CD8-positive, alpha-beta memory T cell (primary cell): ENCODE measurements around the gene WBP11. TPM values are rescaled to one million over a fixed set of nuclear protein-coding genes. Genes with fewer than 3 reads are reported as not detected.

Experiments used
- CTCF ChIA-PET: fragments of 350-600 bp; sonication (Branson Sonifier 250); formaldehyde crosslinking; loops from one replicate; lab custom pipeline; 2021; ENCODE audit warnings: antibody characterized with exemption; lab: Charles Lee
- POLR2A ChIA-PET: fragments of 350-600 bp; sonication (Branson Sonifier 250); formaldehyde crosslinking; loops from one replicate; lab custom pipeline; 2021; ENCODE audit warnings: antibody characterized with exemption; lab: Charles Lee
- DNase-seq, 5 donors: peaks; one replicate each; pipeline versions ENCODE4 v3.0.0 to v3.0.0-alpha.2; 2020 to 2022; ENCODE audit warnings: mixed read lengths in 1 of 5
- H3K27ac ChIP-seq: one replicate; pipeline ENCODE4 v1.7.0; 2013; ENCODE audit warnings: low read depth, mild to moderate bottlenecking, low read length, moderate library complexity
- H3K27me3 ChIP-seq: 2 replicates; pipeline ENCODE4 v1.7.0; 2013; ENCODE audit warnings: low read length, mild to moderate bottlenecking; ENCODE audit not compliant: insufficient read depth, poor library complexity, severe bottlenecking
- H3K36me3 ChIP-seq: 2 replicates; pipeline ENCODE4 v1.7.0; 2013; ENCODE audit warnings: mild to moderate bottlenecking, low read length, moderate library complexity; ENCODE audit not compliant: insufficient read depth
- H3K4me1 ChIP-seq: 2 replicates; pipeline ENCODE4 v1.7.0; 2013; ENCODE audit warnings: mild to moderate bottlenecking, low read length, moderate library complexity; ENCODE audit not compliant: insufficient read depth
- H3K4me3 ChIP-seq: 2 replicates; pipeline ENCODE4 v1.7.0; 2013; ENCODE audit warnings: mild to moderate bottlenecking, low read length
- H3K9me3 ChIP-seq: 2 replicates; pipeline ENCODE4 v1.7.0; 2013; ENCODE audit warnings: mild to moderate bottlenecking, low read length
- H3K27ac Mint-ChIP-seq, 8 donors: one replicate each; pipeline ENCODE4 v1.8.0; 2020 to 2021; ENCODE audit warnings: mixed read lengths in 8 of 8, mild to moderate bottlenecking in 6 of 8, inconsistent platforms in 3 of 8, moderate library complexity in 3 of 8
- H3K27me3 Mint-ChIP-seq, 2 donors: one replicate each; pipeline ENCODE4 v1.8.0; 2020 to 2021; ENCODE audit warnings: mixed read lengths in 2 of 2, mild to moderate bottlenecking in 1 of 2, moderate library complexity in 1 of 2
- H3K36me3 Mint-ChIP-seq, 3 donors: one replicate each; pipeline ENCODE4 v1.8.0; 2020 to 2021; ENCODE audit warnings: mixed read lengths in 3 of 3, inconsistent platforms in 1 of 3, mild to moderate bottlenecking in 1 of 3
- H3K4me1 Mint-ChIP-seq, 3 donors: one replicate each; pipeline ENCODE4 v1.8.0; 2020 to 2021; ENCODE audit warnings: mixed read lengths in 3 of 3, inconsistent platforms in 1 of 3, mild to moderate bottlenecking in 1 of 3
- H3K4me3 Mint-ChIP-seq, 7 donors: one replicate each; pipeline ENCODE4 v1.8.0; 2020 to 2021; ENCODE audit warnings: mixed read lengths in 7 of 7, mild to moderate bottlenecking in 6 of 7, moderate library complexity in 4 of 7, inconsistent platforms in 2 of 7
- H3K9me3 Mint-ChIP-seq, 5 donors: one replicate each; pipeline ENCODE4 v1.8.0; 2020 to 2022; ENCODE audit warnings: mixed read lengths in 5 of 5, mild to moderate bottlenecking in 3 of 5, moderate library complexity in 2 of 5, inconsistent platforms in 1 of 5
- polyA plus RNA-seq: library from polyadenylated mRNA; unstranded; fragments of 300-500 nt; fragmentation: Illumina TruSeq; gene quantifications from one replicate; pipeline ENCODE4 v1.2.3, GENCODE V29; 2021
- total RNA-seq, 2 experiments: library from RNA; stranded (reverse); gene quantifications; one replicate each; pipeline ENCODE4 v1.2.3, GENCODE V29; 2021

WBP11 gene
- 100 to 1,000 TPM; 149 to 156 TPM for total RNA-seq
- 70.2 TPM for polyA plus RNA-seq

DNA sequence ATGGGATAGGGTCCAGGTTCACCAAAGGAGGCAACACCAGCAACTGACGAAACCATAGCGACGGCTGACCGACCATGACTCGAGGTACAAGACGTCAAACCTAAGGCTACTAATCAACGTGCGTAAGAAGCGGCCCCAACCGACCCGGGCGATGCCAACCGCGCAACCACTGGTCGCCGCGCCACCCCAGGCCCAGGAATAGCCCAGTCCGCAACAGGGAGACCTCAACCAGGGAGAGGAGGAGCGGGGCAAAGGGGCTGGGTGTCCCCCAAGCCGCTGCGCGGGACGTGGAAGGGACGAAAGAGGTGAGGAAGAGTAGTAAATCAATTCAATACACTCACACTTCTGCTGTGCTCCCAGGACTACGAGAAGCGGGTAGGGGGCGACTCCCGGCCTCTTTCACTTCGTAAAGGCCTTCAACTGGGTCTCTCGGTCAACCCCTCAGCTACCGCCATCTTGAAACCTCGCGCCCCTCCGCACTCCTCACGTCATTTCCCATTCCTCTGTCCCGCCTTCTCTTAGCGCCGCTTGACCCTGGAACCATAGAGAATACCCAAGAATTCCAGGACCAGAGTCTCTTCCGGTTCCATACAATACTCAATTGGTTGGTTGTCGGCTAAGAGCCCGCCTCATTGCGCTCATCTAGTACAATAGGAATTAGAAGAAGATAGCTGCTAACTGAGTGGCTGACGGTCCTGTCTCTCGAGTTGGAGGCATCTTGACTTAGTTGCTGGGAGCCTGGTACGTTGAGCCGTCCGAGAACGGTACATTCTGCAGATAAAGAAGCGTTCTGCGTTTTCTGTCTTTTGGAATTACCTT, at the start of gene WBP11, which contains the start of gene C12orf60:
TSS of gene WBP11 (minus strand) at position 468 of the 819 bp plus-strand sequence. CDS start 2,095 bp downstream, outside the sequence.
TSS of gene C12orf60 (plus strand) at position 660 of the 819 bp plus-strand sequence. CDS start 19,266 bp downstream, outside the sequence.
- Histone ChIP-seq H3K36me3 (peaks cover 14% of the 10 kb centered on the region), H3K27ac (peak within 1 kb of the TSS; percentile 96), H3K4me1 (peaks cover 36% of the 10 kb centered on the region), H3K4me3 (peak within 1 kb of the TSS; percentile 81), H3K9me3 (no peaks in the 10 kb centered on the region), H3K27me3 (no peaks in the 10 kb centered on the region)
- peaks cover 0 to 28% (median 19%) of the 10 kb centered on the region in 3 donors for H3K4me1 Mint-ChIP-seq
- DNase-seq = peak; percentile 78 to 94 (median 91)
- no peak within 1 kb of the TSS for H3K4me3 Mint-ChIP-seq
- H3K9me3 Mint-ChIP-seq = no peaks in the 10 kb centered on the region
- H3K27me3 Mint-ChIP-seq = no peaks in the 10 kb centered on the region
- POLR2A ChIA-PET = interaction anchor here (0.6 to 5.7 kb wide), 7 partner anchors 19 to 435 kb away, joined by 3 to 128 read pairs (median 3); a partner anchor contains a TSS
- CTCF ChIA-PET = interaction anchor here (0.7 to 5.2 kb wide), 9 partner anchors 10 to 438 kb away, joined by 3 to 45 read pairs (median 3); partner anchors contain the start of gene ATF7IP
- no peak within 1 kb of the TSS for H3K27ac Mint-ChIP-seq
- peaks cover 0 to 27% (median 4%) of the 10 kb centered on the region in 3 donors for H3K36me3 Mint-ChIP-seq

DNA sequence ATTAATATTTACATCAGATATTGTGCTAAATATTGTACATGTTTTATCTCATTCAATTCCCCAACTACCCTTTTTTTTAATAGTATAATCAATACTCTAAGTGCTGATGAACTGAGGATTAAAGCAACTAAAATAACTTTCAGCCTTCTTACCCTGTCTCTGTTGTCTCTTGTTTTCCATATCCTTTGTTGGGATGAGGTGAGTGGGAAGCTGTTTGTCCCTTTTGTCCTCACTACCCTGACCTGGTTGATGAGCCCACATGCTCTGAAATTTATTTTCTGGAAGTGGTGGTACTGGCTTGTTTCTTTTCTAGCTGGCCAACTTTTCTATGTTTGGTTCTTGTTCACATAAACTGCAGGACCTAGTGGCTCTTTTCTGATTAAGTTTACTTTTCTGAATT, 49.6 kb upstream of the WBP11 start:
- no peaks in the 10 kb centered on the region for H3K4me1 Mint-ChIP-seq
- POLR2A ChIA-PET = no interaction called here
- peaks cover 0 to 5% of the 10 kb centered on the region in 2 donors for H3K27me3 Mint-ChIP-seq

DNA sequence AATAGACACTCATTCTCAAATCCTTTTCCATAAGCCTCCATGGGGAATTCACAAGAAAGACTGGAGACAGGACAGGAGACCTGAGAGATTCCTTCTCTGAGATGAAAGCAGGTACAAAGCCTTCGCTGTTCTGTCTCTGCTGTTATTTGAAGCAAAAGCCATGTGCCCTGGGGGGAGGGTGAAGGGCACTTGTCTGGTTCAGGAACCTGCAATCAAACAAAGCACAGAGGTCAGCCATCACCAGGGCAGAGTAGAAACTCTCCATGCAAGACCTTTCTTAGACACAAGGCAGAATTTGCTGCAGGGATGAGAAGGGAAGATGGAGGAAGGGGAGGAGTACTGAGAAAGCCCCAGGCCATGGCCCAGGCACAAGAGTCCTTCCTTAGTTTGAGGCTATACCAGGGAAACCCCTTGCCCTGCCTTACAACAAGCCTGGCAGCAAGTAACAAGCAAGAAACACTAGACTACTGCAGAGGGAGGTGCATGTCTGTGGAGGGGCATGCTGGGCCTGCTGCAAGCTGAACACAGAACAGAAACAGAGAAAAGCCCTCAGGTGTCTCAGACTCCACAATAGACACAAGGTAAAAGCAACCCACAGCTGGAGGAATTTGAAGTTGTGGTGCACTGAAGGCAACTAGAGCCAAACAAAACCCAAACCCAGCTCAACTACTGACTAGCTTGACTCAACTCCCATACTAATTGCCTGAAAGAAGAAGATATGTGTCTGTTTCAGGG, 47.8 kb upstream of the WBP11 start:
- Histone ChIP-seq H3K27ac (no peak overlapping the region), H3K4me1 (no peaks in the 10 kb centered on the region), H3K9me3 (no peaks in the 10 kb centered on the region), H3K27me3 (no peaks in the 10 kb centered on the region), H3K4me3 (no peak overlapping the region), H3K36me3 (no peaks in the 10 kb centered on the region)
- POLR2A ChIA-PET = no interaction called here
- Mint-ChIP-seq H3K9me3 (no peaks in the 10 kb centered on the region), H3K4me1 (peaks cover 0 to 2% (median 0%) of the 10 kb centered on the region in 3 donors), H3K27ac (peak overlapping the region in 1 of 8 donors; percentile 63), H3K36me3 (no peaks in the 10 kb centered on the region), H3K27me3 (peaks cover 0 to 5% of the 10 kb centered on the region in 2 donors), H3K4me3 (no peak overlapping the region)
- CTCF ChIA-PET = no interaction called here
- DNase-seq = no peak

More for the DNA sequence above, 49.6 kb upstream of the WBP11 start:
- CTCF ChIA-PET = interaction anchor here (1.0 kb wide), 1 partner anchor 369 kb away, joined by 3 read pairs; the partner anchor contains the start of gene RERG
- Histone ChIP-seq H3K27ac (no peak overlapping the region), H3K27me3 (no peaks in the 10 kb centered on the region), H3K4me3 (no peak overlapping the region), H3K4me1 (no peaks in the 10 kb centered on the region), H3K36me3 (no peaks in the 10 kb centered on the region), H3K9me3 (no peaks in the 10 kb centered on the region)
- H3K4me3 Mint-ChIP-seq = no peak overlapping the region
- DNase-seq = no peak
- H3K9me3 Mint-ChIP-seq = peaks cover 0 to 5% (median 0%) of the 10 kb centered on the region in 5 donors
- peaks cover 0 to 5% (median 0%) of the 10 kb centered on the region in 3 donors for H3K36me3 Mint-ChIP-seq
- peak overlapping the region in 1 of 8 donors; percentile 57 for H3K27ac Mint-ChIP-seq

DNA sequence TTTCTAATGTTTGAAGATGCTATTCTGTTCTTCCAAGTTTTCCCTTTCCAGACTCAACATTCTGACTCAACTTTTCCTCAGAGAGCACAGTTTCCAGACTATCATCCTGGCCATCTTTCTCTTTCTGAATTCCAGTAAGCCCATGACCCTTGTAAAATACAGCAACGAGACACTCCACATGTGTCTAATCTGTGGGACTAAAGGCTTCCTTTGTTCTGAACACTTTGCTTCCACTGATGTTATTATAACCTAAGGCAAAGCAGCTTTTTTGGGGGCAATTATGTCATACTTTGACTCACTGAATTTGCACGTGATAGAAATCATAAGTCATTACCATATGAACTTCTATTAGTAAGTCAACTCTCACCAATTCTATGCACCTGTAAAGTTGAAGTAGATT, 46.4 kb upstream of the WBP11 start:
- Histone ChIP-seq H3K27ac (no peak overlapping the region), H3K36me3 (no peaks in the 10 kb centered on the region), H3K4me3 (no peak overlapping the region), H3K4me1 (no peaks in the 10 kb centered on the region), H3K9me3 (no peaks in the 10 kb centered on the region), H3K27me3 (no peaks in the 10 kb centered on the region)
- DNase-seq = no peak
- ChIA-PET POLR2A (no interaction called here), CTCF (interaction anchor here (0.9 to 2.0 kb wide), 2 partner anchors 46 to 126 kb away, joined by 3 to 6 read pairs; partner anchors contain the start of gene C12orf60)
- H3K27me3 Mint-ChIP-seq = peaks cover 4 to 5% of the 10 kb centered on the region in 2 donors
- H3K27ac Mint-ChIP-seq = no peak overlapping the region
- H3K36me3 Mint-ChIP-seq = no peaks in the 10 kb centered on the region
- H3K4me1 Mint-ChIP-seq = peaks cover 0 to 4% (median 3%) of the 10 kb centered on the region in 3 donors
- no peak overlapping the region for H3K4me3 Mint-ChIP-seq
- no peaks in the 10 kb centered on the region for H3K9me3 Mint-ChIP-seq

DNA sequence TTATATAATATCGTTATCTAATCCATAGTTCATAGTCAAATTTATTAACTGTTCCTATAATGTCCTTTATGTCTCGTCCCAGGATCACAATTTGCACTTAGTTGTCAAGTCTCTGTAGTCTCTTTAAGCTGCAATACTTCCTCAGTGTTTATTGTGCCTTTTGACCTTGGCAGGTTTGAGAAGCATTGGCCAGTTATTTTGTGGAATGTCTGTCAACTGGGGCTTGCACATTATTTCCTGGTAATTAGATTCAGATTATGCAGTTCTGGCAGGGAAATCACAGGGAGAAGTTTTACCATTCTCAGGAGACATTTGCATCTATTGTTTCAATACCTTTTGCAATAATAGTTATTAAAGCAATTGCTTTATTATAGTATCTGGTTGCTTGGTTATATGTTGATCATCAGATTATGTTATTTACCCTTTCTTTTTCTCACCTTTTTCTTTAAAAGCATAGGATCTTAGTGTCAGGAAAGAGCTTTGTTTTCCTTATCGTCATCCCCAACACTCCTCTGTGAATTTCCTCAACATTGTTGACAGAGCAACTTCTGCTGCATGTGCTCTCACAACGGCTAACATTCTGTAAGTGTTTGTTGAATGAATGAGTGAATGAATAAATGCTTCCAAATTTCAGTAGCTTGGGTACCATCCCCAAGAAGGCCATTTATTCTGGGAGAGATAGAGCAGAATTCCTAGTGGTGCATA, 43.8 kb upstream of the WBP11 start:
- H3K27ac Mint-ChIP-seq = peak overlapping the region in 1 of 8 donors; percentile 20
- Histone ChIP-seq H3K9me3 (no peaks in the 10 kb centered on the region), H3K36me3 (no peaks in the 10 kb centered on the region), H3K4me1 (no peaks in the 10 kb centered on the region), H3K27ac (no peak overlapping the region), H3K4me3 (no peak overlapping the region), H3K27me3 (no peaks in the 10 kb centered on the region)
- CTCF ChIA-PET = interaction anchor here (0.9 to 2.2 kb wide), 7 partner anchors 75 to 375 kb away, joined by 3 to 24 read pairs (median 4); partner anchors contain the start of gene RERG
- H3K27me3 Mint-ChIP-seq = peaks cover 3 to 9% of the 10 kb centered on the region in 2 donors
- POLR2A ChIA-PET = no interaction called here
- H3K9me3 Mint-ChIP-seq = no peaks in the 10 kb centered on the region
- DNase-seq = no peak
- H3K4me1 Mint-ChIP-seq = peaks cover 0 to 4% (median 3%) of the 10 kb centered on the region in 3 donors
- no peak overlapping the region for H3K4me3 Mint-ChIP-seq
- H3K36me3 Mint-ChIP-seq = no peaks in the 10 kb centered on the region

DNA sequence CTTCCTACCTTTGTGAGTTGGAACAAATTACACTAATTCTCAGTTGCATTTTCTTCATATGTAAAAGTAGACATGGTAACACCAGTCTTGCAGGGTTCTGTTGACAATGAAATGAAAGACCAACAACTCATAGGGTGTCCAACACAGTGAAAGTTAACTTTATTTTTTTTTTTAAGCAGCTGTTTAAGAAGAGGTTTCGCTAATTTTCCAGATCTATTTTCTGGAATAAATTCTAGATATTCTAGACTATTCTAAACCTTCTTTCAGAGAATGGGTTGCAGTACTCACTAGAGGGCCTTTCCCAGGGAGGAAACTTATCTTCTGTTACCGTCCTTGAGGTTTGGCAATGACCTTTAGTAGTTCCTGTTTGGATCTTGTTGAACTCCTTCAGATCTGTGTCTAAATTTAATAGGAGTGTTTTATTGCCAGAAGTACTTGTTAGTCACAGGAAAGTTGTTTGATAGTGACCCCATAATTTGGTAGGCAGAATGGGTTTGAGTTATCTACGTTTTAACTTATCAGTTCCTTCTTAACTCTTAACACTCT, 42.8 kb upstream of the WBP11 start:
- ChIA-PET CTCF (interaction anchor here (0.6 to 2.1 kb wide), 10 partner anchors 9 to 375 kb away, joined by 3 to 21 read pairs (median 4); partner anchors contain the start of genes ERP27 and RERG), POLR2A (no interaction called here)
- H3K4me3 ChIP-seq = no peak overlapping the region
- Mint-ChIP-seq H3K27ac (no peak overlapping the region), H3K27me3 (peaks cover 3 to 13% of the 10 kb centered on the region in 2 donors), H3K36me3 (no peaks in the 10 kb centered on the region), H3K9me3 (no peaks in the 10 kb centered on the region), H3K4me1 (peaks cover 0 to 4% (median 3%) of the 10 kb centered on the region in 3 donors), H3K4me3 (no peak overlapping the region)
- H3K4me1 ChIP-seq = no peaks in the 10 kb centered on the region
- DNase-seq = no peak
- no peak overlapping the region for H3K27ac ChIP-seq
- H3K9me3 ChIP-seq = no peaks in the 10 kb centered on the region
- no peaks in the 10 kb centered on the region for H3K36me3 ChIP-seq
- H3K27me3 ChIP-seq = no peaks in the 10 kb centered on the region

DNA sequence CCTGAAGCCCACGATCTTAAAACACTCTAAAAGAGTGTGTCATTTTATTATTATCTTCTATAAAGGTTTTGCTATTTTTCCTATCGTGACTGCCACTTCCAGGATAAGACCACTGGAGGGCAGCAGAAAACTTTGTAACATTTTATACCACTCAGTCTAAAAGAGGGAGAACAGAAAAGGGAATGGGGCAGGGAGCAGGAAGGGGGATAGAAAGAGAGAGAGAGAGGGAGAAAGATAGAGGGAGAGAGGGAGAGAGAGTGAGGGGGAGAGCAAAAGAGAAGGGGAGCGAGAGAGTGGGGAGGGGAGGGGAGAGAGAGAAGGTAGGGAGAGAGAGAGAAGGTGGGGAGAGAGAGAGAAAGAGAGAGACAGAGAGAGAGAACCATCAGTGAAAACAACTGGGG, 42.1 kb upstream of the WBP11 start:
- POLR2A ChIA-PET = no interaction called here
- DNase-seq = peak in 3 of 5 donors; percentile 15 to 53 (median 45)
- Histone ChIP-seq H3K9me3 (no peaks in the 10 kb centered on the region), H3K36me3 (no peaks in the 10 kb centered on the region), H3K27ac (no peak overlapping the region), H3K4me1 (no peaks in the 10 kb centered on the region), H3K27me3 (no peaks in the 10 kb centered on the region), H3K4me3 (no peak overlapping the region)
- H3K4me1 Mint-ChIP-seq = peaks cover 0 to 4% (median 3%) of the 10 kb centered on the region in 3 donors
- peak overlapping the region in 1 of 7 donors; percentile 24 for H3K4me3 Mint-ChIP-seq
- CTCF ChIA-PET = interaction anchor here (0.6 to 2.1 kb wide), 8 partner anchors 10 to 375 kb away, joined by 3 to 21 read pairs (median 4); partner anchors contain the start of genes ERP27 and RERG
- H3K27me3 Mint-ChIP-seq = peaks cover 3 to 13% of the 10 kb centered on the region in 2 donors
- no peak overlapping the region for H3K27ac Mint-ChIP-seq
- no peaks in the 10 kb centered on the region for H3K9me3 Mint-ChIP-seq
- no peaks in the 10 kb centered on the region for H3K36me3 Mint-ChIP-seq
